Adrenal gland (tissue), 12 donors: ENCODE data around the gene CGRRF1. TPM values are rescaled to one million over a fixed set of nuclear protein-coding genes. Genes with fewer than 3 reads are reported as not detected.

Source experiments
- DNase-seq, 7 donors: peaks; one replicate each; pipeline ENCODE4 v3.0.0-alpha.2; 2019 to 2020
- H3K27ac ChIP-seq, 5 donors: fragments of 200-600 bp; sonication (generic) in 4 of 5; 1 replicate in 3 of 5; 2 replicates in 2 of 5; pipeline versions ENCODE4 v1.5.1 to v1.8.0; 2016 to 2020; ENCODE audit warnings: mild to moderate bottlenecking in 1 of 5
- H3K27me3 ChIP-seq: fragments of 200-600 bp; 2 replicates; pipeline ENCODE4 v1.8.0; 2021
- H3K36me3 ChIP-seq, 2 donors: fragments of 200-600 bp; replicated peaks in 1 of 2; 1 replicate in 1 of 2; 2 replicates in 1 of 2; pipeline versions ENCODE4 v1.5.1 to v1.8.0; 2018 to 2022
- H3K4me1 ChIP-seq, 2 donors: fragments of 200-600 bp; replicated peaks in 1 of 2; 1 replicate in 1 of 2; 2 replicates in 1 of 2; pipeline versions ENCODE4 v1.5.1 to v1.8.0; 2018 to 2021
- H3K4me3 ChIP-seq, 4 donors: fragments of 200-600 bp; sonication (generic) in 3 of 4; one replicate each; pipeline ENCODE4 v1.5.1; 2016 to 2018
- H3K9me3 ChIP-seq, 3 donors: fragments of 200-600 bp; sonication (generic) in 1 of 3; replicated peaks in 1 of 3; 1 replicate in 2 of 3; 2 replicates in 1 of 3; pipeline versions ENCODE4 v1.5.1 to v1.8.0; 2016 to 2021
- CTCF ChIP-seq, 6 experiments: fragments of 450-650 bp in 4 of 6; fragments of 200-600 bp in 2 of 6; sonication (generic) in 1 of 6; IDR thresholded peaks; 1 replicate in 5 of 6; 2 replicates in 1 of 6; pipeline versions ENCODE4 v1.5.1 to v1.8.0; 2016 to 2021; ENCODE audit warnings: antibody characterized with exemption in 6 of 6, mild to moderate bottlenecking in 2 of 6, moderate library complexity in 1 of 6
- POLR2A ChIP-seq, 2 donors: fragments of 450-650 bp; IDR thresholded peaks; one replicate each; pipeline ENCODE4 v1.6.1; 2017; ENCODE audit warnings: antibody characterized with exemption in 2 of 2, mild to moderate bottlenecking in 2 of 2, moderate library complexity in 1 of 2
- WGBS, 4 donors: extraction: QIAGEN DNeasy Blood & Tissue Kit in 2 of 4; methylation state at CpG; one replicate each; pipeline versions ENCODE4 v1.1.5 to v1.1.7; 2013 to 2017; 5-methylcytosine and 5-hydroxymethylcytosine counted together
- intact Hi-C, 2 donors: fragments of 100-400 bp; cut with DNase I; formaldehyde crosslinking; loops; one replicate each; pipeline versions ENCODE4 v1.14.1 to v1.15.0; 2022 to 2023
- polyA plus RNA-seq, 3 donors: library from polyadenylated mRNA; stranded (reverse); fragments of 200-250 nt in 2 of 3; fragments of 350-450 nt in 1 of 3; fragmentation: Illumina TruSeq in 1 of 3; extraction: RNeasy Lipid Tissue Mini Kit (QIAGEN cat#74804) in 1 of 3; gene quantifications; one replicate each; pipeline ENCODE4 v1.2.3, GENCODE V29; 2013 to 2014
- total RNA-seq, 9 donors: library from RNA; depleted of rRNA in 4 of 9; stranded (reverse); fragments of >200 nt in 4 of 9; fragments of 120-200 nt in 1 of 9; fragmentation: NEBNext Ultra II Directional in 1 of 9; extraction: Animal tissue kit (Norgen Biotek cat#: 25700) in 1 of 9; gene quantifications; one replicate each; pipeline versions ENCODE4 v1.1.0 to v1.2.4, GENCODE V29; 2013 to 2023
- donor health status: healthy with polysubstance abuse.
- donor health status: Bipolar disorder and iron deficiency.
- donor health status: DM: yes; HTN: yes; CAD: no.
- donor health status: DM: no; HTN: no; CAD: no.
- donor health status: DM: no; HTN: no; CAD: no.
- donor health status: DM: yes; HTN: yes; CAD: no.

The CGRRF1 gene
- total and polyA plus RNA-seq, 12 donors, result 9.4 to 26.9 (median 18.5) TPM

- intact Hi-C loops, result no loop called here
- H3K36me3 ChIP-seq, result no peaks in the 10 kb centered on the region
- peaks cover 0 to 45% of the 10 kb centered on the region in 2 donors for H3K4me1 ChIP-seq
- H3K4me3 ChIP-seq, result peak overlapping the region in 2 of 4 donors; percentile 66 to 87
- TF ChIP-seq POLR2A (IDR thresholded peaks at IDR 0.05), result no peak
- peak in 1 of 6 experiments; percentile 29 for TF ChIP-seq CTCF (IDR thresholded peaks at IDR 0.05)
- DNase-seq, result no peak
- H3K9me3 ChIP-seq, result no peaks in the 10 kb centered on the region
- no peaks in the 10 kb centered on the region for H3K27me3 ChIP-seq
- H3K27ac ChIP-seq, result peak overlapping the region; percentile 32 to 93 (median 82)
- WGBS, 4 donors, result 10 to 23% (median 18%) methylated on average over 5 of the region's 5 CpGs
Measured at GRCh38 chr14:54489318-54489683, 20.4 kb upstream of the CGRRF1 start.

GRCh38 chr14:54489731-54490444 is 19.8 kb upstream of the CGRRF1 start:
- Histone ChIP-seq H3K4me1 (peaks cover 0 to 40% of the 10 kb centered on the region in 2 donors), H3K4me3 (peak overlapping the region in 1 of 4 donors; percentile 66), H3K9me3 (no peaks in the 10 kb centered on the region), H3K36me3 (no peaks in the 10 kb centered on the region), H3K27me3 (no peaks in the 10 kb centered on the region), H3K27ac (peak overlapping the region in 4 of 5 donors; percentile 32 to 93 (median 87))
- TF ChIP-seq CTCF (IDR thresholded peaks at IDR 0.05) (no peak), POLR2A (IDR thresholded peaks at IDR 0.05) (no peak)
- intact Hi-C loops, result no loop called here
- WGBS, 4 donors, result 89 to 95% (median 92%) methylated on average over 4 of the region's 4 CpGs
- DNase-seq, result no peak

- H3K4me3 ChIP-seq, result no peak overlapping the region
- peaks cover 0 to 33% of the 10 kb centered on the region in 2 donors for H3K4me1 ChIP-seq
- intact Hi-C loops, result no loop called here
- no peaks in the 10 kb centered on the region for H3K9me3 ChIP-seq
- no peaks in the 10 kb centered on the region for H3K27me3 ChIP-seq
- WGBS, 4 donors, result 43 to 55% (median 52%) methylated on average over 3 of the region's 3 CpGs
- DNase-seq, result no peak
- TF ChIP-seq POLR2A (IDR thresholded peaks at IDR 0.05) (no peak), CTCF (IDR thresholded peaks at IDR 0.05) (no peak)
- no peak overlapping the region for H3K27ac ChIP-seq
- H3K36me3 ChIP-seq, result no peaks in the 10 kb centered on the region
Measured at GRCh38 chr14:54490445-54491175, 19.1 kb upstream of the CGRRF1 start.

- intact Hi-C loops, result no loop called here
- Histone ChIP-seq H3K27me3 (no peaks in the 10 kb centered on the region), H3K27ac (peak overlapping the region in 1 of 5 donors; percentile 32), H3K9me3 (no peaks in the 10 kb centered on the region), H3K36me3 (no peaks in the 10 kb centered on the region), H3K4me3 (no peak overlapping the region), H3K4me1 (peaks cover 0 to 7% of the 10 kb centered on the region in 2 donors)
- TF ChIP-seq CTCF (IDR thresholded peaks at IDR 0.05), result no peak
- 49 to 56% (median 50%) methylated on average over 11 to 13 of the region's 13 CpGs for WGBS, 4 donors
- DNase-seq, result peak in 4 of 7 donors; percentile 17 to 43 (median 30)
Measured at GRCh38 chr14:54493293-54493692, 16.4 kb upstream of the CGRRF1 start.
